Measurements from ENCODE around the gene DUSP22.

DUSP22 gene

GRCh38 chr6:340991-341827, 48.9 kb downstream of the DUSP22 start:
- no peak for DNase-seq

- no peak for DNase-seq
These were observed 49.9 kb downstream of the DUSP22 start for GRCh38 chr6:341914-342831.

- no peak for DNase-seq
These were observed 50.5 kb downstream of the DUSP22 start for GRCh38 chr6:342832-343179.

DNA sequence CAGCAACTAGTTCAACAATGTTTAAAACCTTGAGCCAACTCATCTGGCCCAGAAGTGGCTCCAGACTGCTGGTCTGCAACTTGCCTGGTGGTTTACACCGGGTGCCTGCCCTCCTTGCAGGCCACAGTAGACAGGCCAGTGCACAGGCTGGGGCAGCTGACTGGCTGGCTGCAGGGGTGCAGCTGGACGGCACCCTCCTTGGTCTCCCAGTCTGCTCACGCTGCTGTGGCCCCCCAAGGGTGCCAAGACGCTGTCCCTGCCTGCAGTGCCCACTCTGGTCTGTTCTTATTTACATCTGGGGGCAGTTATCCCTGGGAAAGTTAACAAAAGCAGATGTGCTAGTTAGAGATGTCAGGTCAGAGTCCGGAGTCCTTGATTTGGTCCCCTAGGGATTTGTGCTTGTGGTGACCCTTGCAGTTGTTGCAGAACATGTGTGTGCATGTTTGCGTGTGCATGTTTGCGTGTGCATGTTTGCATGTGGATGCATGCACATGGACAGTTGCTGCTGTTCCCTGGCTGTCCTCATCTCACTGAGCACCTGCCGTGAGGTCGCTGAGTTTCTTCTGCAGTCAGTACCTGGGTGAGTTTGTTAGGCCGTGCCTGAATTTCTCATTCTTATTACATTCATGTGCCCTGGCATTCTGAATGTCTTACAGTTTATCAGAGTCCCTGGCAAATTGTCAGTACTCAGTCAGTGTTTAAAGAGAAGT, 51.1 kb downstream of the DUSP22 start:
- no peak for DNase-seq

GRCh38 chr6:343960-344815, 51.9 kb downstream of the DUSP22 start:
- no peak for DNase-seq

GRCh38 chr6:344816-345340, 52.6 kb downstream of the DUSP22 start:
- DNase-seq: no peak

DNA sequence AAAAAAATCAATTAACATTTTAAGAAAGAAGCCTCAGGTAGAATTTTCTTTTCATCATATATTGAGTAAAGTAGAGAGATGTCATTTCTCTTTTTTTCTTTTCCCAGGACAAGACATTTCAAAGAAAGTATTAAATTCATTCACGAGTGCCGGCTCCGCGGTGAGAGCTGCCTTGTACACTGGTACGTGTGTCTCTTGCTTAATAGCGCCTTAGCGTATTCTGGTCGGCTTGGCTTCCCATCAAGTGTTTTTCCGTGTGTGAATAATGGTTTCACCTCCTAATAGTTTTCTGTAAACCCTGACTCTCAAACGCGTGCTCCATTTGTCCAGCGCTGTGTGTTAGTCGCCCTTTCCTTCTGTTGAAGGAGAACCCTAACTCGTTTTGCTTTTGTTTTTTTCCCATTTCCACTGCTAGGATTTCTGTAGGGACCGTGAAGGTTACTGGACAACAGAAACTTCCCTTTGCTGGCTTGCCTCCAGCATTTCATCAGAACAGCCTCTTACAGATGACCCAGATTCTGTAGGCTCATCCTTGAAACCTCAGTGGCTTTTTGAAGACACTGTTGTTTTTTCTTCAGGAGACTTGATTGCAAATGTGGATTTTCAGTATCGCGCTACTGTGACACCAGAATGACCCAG, 53.6 kb downstream of the DUSP22 start:
- DNase-seq: no peak

DNA sequence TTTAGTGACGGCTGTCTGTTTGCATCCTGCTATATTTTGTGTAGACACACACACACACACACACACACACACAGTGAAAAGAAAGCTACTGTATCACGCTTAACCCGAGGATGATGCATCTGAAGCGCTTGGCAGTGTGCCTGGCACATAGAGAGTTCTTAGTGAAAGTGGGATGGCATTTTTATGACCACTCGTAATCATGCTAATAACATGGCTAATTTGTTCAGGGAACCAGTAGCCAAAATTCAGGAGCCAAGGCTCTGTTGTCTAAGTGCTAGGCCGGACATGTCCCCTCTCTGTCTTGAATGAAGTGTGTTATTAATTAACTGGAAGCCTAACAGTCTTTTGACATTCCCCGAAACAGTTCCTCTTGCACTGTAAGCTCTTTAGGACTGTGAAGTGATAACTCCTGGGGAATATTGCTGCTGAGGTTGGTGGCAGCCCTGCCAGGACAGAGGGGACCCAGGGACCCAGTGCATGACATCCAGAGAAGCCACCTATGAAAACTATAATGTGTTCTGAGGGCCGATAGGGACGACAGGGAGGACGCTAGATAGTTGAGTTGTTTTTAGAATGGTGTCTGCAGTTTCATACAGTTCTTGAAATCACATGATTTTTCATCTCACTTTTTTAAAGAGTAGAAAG, 54.2 kb downstream of the DUSP22 start:
- no peak for DNase-seq

DNA sequence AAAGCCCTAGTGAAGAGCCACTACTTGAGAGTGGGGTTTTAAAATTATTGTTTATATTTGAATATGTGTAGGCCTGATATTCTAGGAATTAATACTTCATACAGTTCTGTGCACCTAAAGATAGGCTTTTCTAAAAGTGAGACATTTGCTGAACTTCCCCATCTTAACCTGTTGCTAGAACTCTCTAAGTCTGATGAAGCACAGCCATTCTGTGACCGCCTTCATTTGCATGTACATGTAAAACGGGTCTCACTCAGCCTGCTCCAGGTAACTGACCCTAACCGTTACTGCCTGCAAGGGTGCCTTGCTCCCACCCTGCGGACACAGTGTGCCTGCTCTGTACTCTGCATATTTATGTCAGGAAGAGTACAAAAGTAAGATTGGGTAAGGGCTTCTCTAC, 54.9 kb downstream of the DUSP22 start:
- no peak for DNase-seq

GRCh38 chr6:347951-348859, 55.9 kb downstream of the DUSP22 start:
- DNase-seq: no peak

DNA sequence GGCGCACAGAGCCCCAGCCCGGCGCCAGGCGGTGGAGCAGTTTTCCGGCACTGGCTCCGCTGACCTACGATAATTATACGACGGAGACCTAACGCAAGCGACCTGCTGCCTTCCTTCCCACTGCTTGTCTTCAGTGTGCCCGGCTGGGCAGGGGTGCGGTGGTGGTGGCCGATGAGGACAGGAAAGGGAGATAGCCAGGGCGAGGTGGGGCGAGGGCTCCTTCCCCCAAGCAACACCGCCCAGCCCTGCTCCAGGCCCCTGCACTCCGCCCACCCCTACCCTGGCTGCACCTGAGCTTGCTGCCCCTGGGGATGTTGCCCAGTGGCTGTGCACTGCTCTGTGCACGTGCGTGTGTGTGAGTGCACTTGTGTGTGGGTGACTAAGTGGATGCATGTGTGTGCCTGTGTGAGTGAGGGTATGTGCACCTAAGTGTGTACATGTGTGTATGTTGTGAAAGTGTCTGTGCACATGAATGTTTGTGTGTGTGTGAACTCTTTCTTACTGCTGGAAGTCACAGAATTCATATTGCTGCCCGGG, 56.6 kb downstream of the DUSP22 start:
- no peak for DNase-seq

GRCh38 chr6:349491-349921, 57.2 kb downstream of the DUSP22 start:
- DNase-seq: no peak

- no peak for DNase-seq
These were observed 58.1 kb downstream of the DUSP22 start for GRCh38 chr6:350371-350770.

DNA sequence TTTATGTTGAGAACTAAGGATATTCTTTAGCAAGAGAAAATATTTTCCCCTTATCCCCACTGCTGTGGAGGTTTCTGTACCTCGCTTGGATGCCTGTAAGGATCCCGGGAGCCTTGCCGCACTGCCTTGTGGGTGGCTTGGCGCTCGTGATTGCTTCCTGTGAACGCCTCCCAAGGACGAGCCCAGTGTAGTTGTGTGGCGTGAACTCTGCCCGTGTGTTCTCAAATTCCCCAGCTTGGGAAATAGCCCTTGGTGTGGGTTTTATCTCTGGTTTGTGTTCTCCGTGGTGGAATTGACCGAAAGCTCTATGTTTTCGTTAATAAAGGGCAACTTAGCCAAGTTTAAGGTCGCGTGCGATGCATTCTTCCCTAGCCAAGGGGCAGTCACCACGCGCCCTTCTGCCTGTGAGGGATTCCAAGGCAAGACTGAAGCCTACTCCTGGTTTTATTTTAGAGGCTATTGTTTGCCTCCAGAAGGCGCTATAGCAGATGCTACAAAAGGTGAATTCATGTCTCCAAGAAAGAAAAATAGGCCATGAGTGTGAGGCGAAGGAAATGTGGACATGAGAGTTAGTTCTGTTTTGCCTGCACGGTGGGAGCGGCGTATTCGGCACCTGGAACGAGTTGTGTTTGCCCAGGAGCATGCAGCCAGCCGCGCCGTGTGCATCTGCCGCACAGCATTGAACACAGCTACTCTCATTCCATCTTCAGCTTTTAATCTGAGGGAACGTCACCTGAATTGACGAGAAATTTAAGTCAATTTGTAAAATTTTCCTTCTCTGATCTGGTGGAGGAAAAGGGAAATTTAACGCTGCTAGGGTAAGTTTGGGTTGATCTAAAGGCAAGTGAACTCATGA, 59.0 kb downstream of the DUSP22 start:
- DNase-seq: no peak

DNA sequence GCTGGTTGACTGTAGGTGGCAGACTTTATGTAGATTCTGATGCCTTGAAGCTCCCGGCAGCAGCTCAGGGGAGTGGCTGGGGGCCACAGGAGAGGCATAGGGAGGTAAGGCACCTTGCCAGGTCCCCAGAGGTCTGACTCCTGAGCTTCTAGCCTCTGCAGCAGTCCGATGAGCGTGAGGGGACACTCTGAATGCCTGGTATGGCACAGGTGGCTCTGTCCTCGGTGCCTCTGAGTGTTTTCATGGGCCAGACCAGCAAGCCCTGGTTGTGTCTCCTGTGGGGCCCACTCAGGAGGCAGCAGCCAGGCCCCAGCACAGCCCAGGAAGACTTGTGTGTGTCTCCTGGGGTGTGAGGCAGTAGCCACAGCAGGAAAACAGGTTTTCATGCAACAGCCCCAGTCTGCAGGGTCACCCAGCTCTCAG, 59.6 kb downstream of the DUSP22 start:
- no peak for DNase-seq

DNA sequence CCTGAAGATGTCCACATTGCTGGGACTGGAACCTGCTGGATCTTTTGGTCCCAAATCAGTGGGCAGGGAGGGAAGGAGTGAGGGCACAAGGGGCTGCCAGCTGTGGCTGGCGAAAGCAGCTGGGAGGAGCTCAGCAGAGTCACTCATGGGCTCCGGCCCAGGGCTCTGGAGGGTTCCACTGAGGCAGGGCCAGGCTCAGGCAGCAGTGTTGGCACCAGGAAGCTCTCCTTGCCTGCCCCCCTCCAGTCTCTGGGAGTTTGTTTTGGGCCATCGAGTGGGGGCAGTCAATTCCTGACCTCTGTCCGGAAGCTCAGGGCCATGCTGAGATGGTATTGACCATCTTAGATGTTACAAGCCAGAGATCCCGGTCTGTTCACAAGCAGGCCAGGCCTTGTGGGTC, 60.2 kb downstream of the DUSP22 start:
- no peak for DNase-seq

DNA sequence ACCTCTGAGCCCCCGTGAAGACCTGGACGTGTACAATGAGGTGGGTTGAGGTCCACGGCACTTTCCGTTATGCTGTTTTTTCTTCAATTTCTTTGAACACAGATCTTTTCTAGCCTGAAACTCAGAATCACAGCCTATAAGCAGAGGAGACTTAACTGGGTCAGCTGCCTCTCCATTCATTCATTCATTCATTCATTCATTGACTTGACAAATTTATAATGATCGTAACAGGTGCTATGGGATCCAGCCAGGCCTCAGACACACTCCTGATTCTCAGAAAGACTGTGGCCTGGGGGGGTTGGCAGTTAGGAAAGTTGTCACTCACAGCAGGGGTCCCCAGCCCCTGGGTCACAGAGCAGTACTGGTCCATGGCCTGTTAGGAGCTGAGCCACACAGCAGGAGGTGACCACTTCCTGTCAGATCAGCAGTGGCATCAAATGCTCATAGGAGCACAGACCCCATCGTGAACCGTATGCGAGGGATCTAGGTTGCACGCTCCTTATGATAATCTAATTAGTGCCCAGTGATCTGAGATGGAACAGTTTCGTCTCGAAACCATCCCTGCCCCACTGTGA, 60.7 kb downstream of the DUSP22 start:
- no peak for DNase-seq
